ENCODE data around the gene SKA1.

- peak; percentile 87 for TF ChIP-seq GATA3 (IDR thresholded peaks at IDR 0.05; ENCODE audit: low read depth, low read length)
- peak; percentile 90 for TF ChIP-seq GATA2 (IDR thresholded peaks at IDR 0.05; ENCODE audit: low read depth, low read length)
These were observed 24.1 kb downstream of the SKA1 start for GRCh38 chr18:50398947-50399346.
